H1 (cell line): ENCODE results near the gene SIDT1. TPM values are rescaled to one million over a fixed set of nuclear protein-coding genes. Genes with fewer than 3 reads are reported as not detected.
A peak's percentile ranks its signal among the peaks of the same experiment; 100 is the strongest.

Experiments used
- CTCF ChIA-PET: fragments of 300-600 bp; sonication (Branson Sonifier 250); formaldehyde crosslinking; loops from one replicate; lab custom pipeline; 2021; ENCODE audit not compliant: partially characterized antibody; lab: Charles Lee
- POLR2A ChIA-PET: fragments of 300-600 bp; sonication (Branson Sonifier 250); formaldehyde crosslinking; loops from one replicate; lab custom pipeline; 2021; ENCODE audit warnings: inconsistent platforms; ENCODE audit not compliant: partially characterized antibody; lab: Charles Lee
- DNase-seq, 2 experiments: peaks; one replicate each; pipeline versions ENCODE4 v3.0.0 to v3.0.0-alpha.2; 2010 to 2022; ENCODE audit warnings: low spot score in 2 of 2, low read depth in 1 of 2, mixed read lengths in 1 of 2
- FAIRE-seq: peaks from 2 replicates; lab custom pipeline; 2011; peaks lifted over from hg19 to GRCh38; lab: Jason Lieb, UNC
- H2AFZ ChIP-seq: 2 replicates; pipeline ENCODE4 v1.8.1; 2012; ENCODE audit warnings: low read length, inconsistent platforms
- H2AK5ac ChIP-seq: 2 replicates; pipeline ENCODE4 v1.6.1; 2013; ENCODE audit warnings: low read depth, low read length
- H2BK120ac ChIP-seq: replicated peaks from 2 replicates; pipeline ENCODE3; 2013; ENCODE audit warnings: low read depth, low read length, inconsistent platforms
- H2BK12ac ChIP-seq: 2 replicates; pipeline ENCODE4 v1.6.1; 2013; ENCODE audit warnings: low read depth, low read length
- H2BK15ac ChIP-seq: 2 replicates; pipeline ENCODE4 v1.6.1; 2013; ENCODE audit warnings: low read length
- H2BK20ac ChIP-seq: 2 replicates; pipeline ENCODE4 v1.6.1; 2013; ENCODE audit warnings: low read length
- H2BK5ac ChIP-seq: 2 replicates; pipeline ENCODE4 v1.6.1; 2013; ENCODE audit warnings: low read depth, low read length
- H3K14ac ChIP-seq: 2 replicates; pipeline ENCODE4 v1.6.1; 2013; ENCODE audit warnings: inconsistent platforms; ENCODE audit not compliant: insufficient read length
- H3K18ac ChIP-seq: 2 replicates; pipeline ENCODE4 v1.6.1; 2013; ENCODE audit warnings: low read length; ENCODE audit errors: extremely low read depth
- H3K23ac ChIP-seq: 2 replicates; pipeline ENCODE4 v1.6.1; 2013; ENCODE audit warnings: inconsistent platforms; ENCODE audit not compliant: insufficient read length
- H3K23me2 ChIP-seq: 2 replicates; pipeline ENCODE4 v1.6.1; 2013; ENCODE audit warnings: low read depth, low read length
- H3K27ac ChIP-seq: 2 replicates; pipeline ENCODE4 v1.6.1; 2011; ENCODE audit warnings: low read depth, low read length, inconsistent platforms
- H3K27me3 ChIP-seq, 4 experiments: replicated peaks in 1 of 4; 1 replicate in 1 of 4; 2 replicates in 3 of 4; pipeline versions ENCODE4 v1.6.1 to v1.8.1; 2011 to 2013; ENCODE audit warnings: low read length in 3 of 4, mild to moderate bottlenecking in 3 of 4, inconsistent platforms in 2 of 4, mixed read lengths in 2 of 4, moderate library complexity in 1 of 4; ENCODE audit not compliant: control insufficient read depth in 3 of 4, insufficient read depth in 3 of 4; ENCODE audit errors: extremely low read depth in 1 of 4
- H3K36me3 ChIP-seq, 4 experiments: 2 replicates each; pipeline versions ENCODE4 v1.6.1 to v1.8.1; 2011 to 2013; ENCODE audit warnings: mild to moderate bottlenecking in 4 of 4, low read length in 3 of 4, moderate library complexity in 2 of 4, control low read depth in 1 of 4, inconsistent platforms in 1 of 4; ENCODE audit not compliant: insufficient read depth in 4 of 4, control insufficient read depth in 2 of 4
- H3K4ac ChIP-seq: replicated peaks from 2 replicates; pipeline ENCODE3; 2013; ENCODE audit warnings: low read length, low read depth, mixed read lengths, inconsistent platforms; ENCODE audit not compliant: insufficient read length
- H3K4me1 ChIP-seq, 4 experiments: replicated peaks in 1 of 4; 1 replicate in 1 of 4; 2 replicates in 3 of 4; pipeline versions ENCODE4 v1.6.1 to v1.8.1; 2011 to 2013; ENCODE audit warnings: low read length in 3 of 4, inconsistent platforms in 2 of 4, mixed read lengths in 1 of 4; ENCODE audit not compliant: insufficient read depth in 4 of 4, control insufficient read depth in 3 of 4
- H3K4me2 ChIP-seq, 2 experiments: 2 replicates each; pipeline versions ENCODE4 v1.6.1 to v1.8.1; 2011 to 2013; ENCODE audit warnings: low read depth in 2 of 2, low read length in 2 of 2, control low read depth in 1 of 2, inconsistent platforms in 1 of 2, mild to moderate bottlenecking in 1 of 2; ENCODE audit not compliant: insufficient read depth in 1 of 2
- H3K4me3 ChIP-seq, 4 experiments: fragments of 200-600, 300-600 bp in 1 of 4; sonication (generic), shearing (Covaris generic), sonication (Bioruptor Twin) in 1 of 4; 2 replicates each; pipeline versions ENCODE4 v1.5.1 to v1.8.1; 2011 to 2016; ENCODE audit warnings: low read length in 4 of 4, low read depth in 3 of 4, control low read depth in 2 of 4, inconsistent platforms in 2 of 4, mild to moderate bottlenecking in 2 of 4, mixed read lengths in 1 of 4, moderate library complexity in 1 of 4; ENCODE audit not compliant: insufficient read depth in 2 of 4; ENCODE audit errors: extremely low read depth in 1 of 4
- H3K56ac ChIP-seq: replicated peaks from 2 replicates; pipeline ENCODE3; 2013; ENCODE audit warnings: low read depth, mild to moderate bottlenecking, mixed read lengths, low read length, inconsistent platforms; ENCODE audit not compliant: insufficient read length
- H3K79me1 ChIP-seq: 2 replicates; pipeline ENCODE4 v1.6.1; 2013; ENCODE audit warnings: low read depth, low read length, control low read depth
- H3K79me2 ChIP-seq, 2 experiments: 2 replicates each; pipeline versions ENCODE4 v1.6.1 to v1.8.1; 2012 to 2013; ENCODE audit warnings: low read length in 2 of 2, mild to moderate bottlenecking in 2 of 2, inconsistent platforms in 1 of 2; ENCODE audit not compliant: insufficient read depth in 2 of 2, control insufficient read depth in 1 of 2
- H3K9ac ChIP-seq, 4 experiments: replicated peaks in 1 of 4; 1 replicate in 1 of 4; 2 replicates in 3 of 4; pipeline versions ENCODE4 v1.6.1 to v1.8.1; 2011 to 2013; ENCODE audit warnings: low read depth in 3 of 4, low read length in 3 of 4, control low read depth in 2 of 4, mild to moderate bottlenecking in 2 of 4, moderate library complexity in 2 of 4, inconsistent platforms in 1 of 4; ENCODE audit errors: extremely low read depth in 1 of 4
- H3K9me3 ChIP-seq, 2 experiments: 2 replicates each; pipeline versions ENCODE4 v1.6.1 to v1.8.1; 2012 to 2013; ENCODE audit warnings: mild to moderate bottlenecking in 2 of 2, moderate library complexity in 2 of 2, control low read depth in 1 of 2, inconsistent platforms in 1 of 2, low read depth in 1 of 2, low read length in 1 of 2, mixed read lengths in 1 of 2; ENCODE audit not compliant: insufficient read depth in 2 of 2
- H4K20me1 ChIP-seq, 2 experiments: replicated peaks in 1 of 2; 2 replicates each; pipeline versions ENCODE3 to v1.8.1; 2011 to 2013; ENCODE audit warnings: inconsistent platforms in 2 of 2, low read length in 2 of 2, mild to moderate bottlenecking in 1 of 2; ENCODE audit not compliant: insufficient read depth in 2 of 2, control insufficient read depth in 1 of 2
- H4K5ac ChIP-seq: 2 replicates; pipeline ENCODE4 v1.6.1; 2013; ENCODE audit warnings: low read length, low read depth, mixed read lengths, inconsistent platforms; ENCODE audit not compliant: insufficient read length
- H4K8ac ChIP-seq: 2 replicates; pipeline ENCODE4 v1.8.0; 2013; ENCODE audit warnings: mild to moderate bottlenecking, moderate library complexity, low read length, inconsistent platforms; ENCODE audit not compliant: insufficient read depth; ENCODE audit errors: extremely low read depth
- H4K91ac ChIP-seq: replicated peaks from 2 replicates; pipeline ENCODE3; 2013; ENCODE audit warnings: low read length, mixed read lengths, inconsistent platforms; ENCODE audit not compliant: insufficient read length
- EP300 ChIP-seq, 2 experiments: IDR thresholded peaks; 1 replicate in 1 of 2; 2 replicates in 1 of 2; pipeline ENCODE4 v1.6.1; 2011 to 2012; ENCODE audit warnings: low read depth in 2 of 2, low read length in 2 of 2, mild to moderate bottlenecking in 2 of 2, borderline replicate concordance in 1 of 2, inconsistent platforms in 1 of 2, moderate library complexity in 1 of 2
- HDAC2 ChIP-seq, 2 experiments: fragments of 300-600 bp in 1 of 2; sonication (generic) in 1 of 2; IDR thresholded peaks; 2 replicates each; pipeline ENCODE4 v1.6.1; 2011 to 2012; ENCODE audit warnings: low read depth in 2 of 2, low read length in 2 of 2, mild to moderate bottlenecking in 2 of 2, moderate library complexity in 2 of 2, borderline replicate concordance in 1 of 2, inconsistent platforms in 1 of 2
- RAD21 ChIP-seq, 2 experiments: IDR thresholded peaks in 1 of 2; conservative IDR thresholded peaks in 1 of 2; 2 replicates each; pipeline ENCODE4 v1.6.1; 2011; ENCODE audit warnings: low read depth in 2 of 2, low read length in 2 of 2, improper control_type of control experiment in 1 of 2, inconsistent platforms in 1 of 2, mild to moderate bottlenecking in 1 of 2, moderate library complexity in 1 of 2
- SIN3A ChIP-seq, 2 experiments: IDR thresholded peaks in 1 of 2; conservative IDR thresholded peaks in 1 of 2; 2 replicates each; pipeline ENCODE4 v1.6.1; 2011 to 2012; ENCODE audit warnings: low read length in 2 of 2, improper control_type of control experiment in 1 of 2, low read depth in 1 of 2, mild to moderate bottlenecking in 1 of 2
- TAF1 ChIP-seq: IDR thresholded peaks from 2 replicates; pipeline ENCODE4 v1.6.1; 2011; ENCODE audit warnings: mild to moderate bottlenecking, low read depth, low read length
- WGBS, 2 experiments: shearing (Covaris generic) in 1 of 2; methylation state at CpG; one replicate each; pipeline versions ENCODE4 v1.1.6 to v1.1.7; 2013 to 2015; ENCODE audit warnings: low lambda C conversion rate in 2 of 2, mixed read lengths in 2 of 2, inconsistent platforms in 1 of 2, low coverage in 1 of 2, missing lambda C conversion rate in 1 of 2; ENCODE audit not compliant: insufficient replicate concordance in 2 of 2, insufficient coverage in 1 of 2, insufficient read length in 1 of 2; ENCODE audit errors: extremely low coverage in 1 of 2, missing lambda C conversion rate in 1 of 2; 5-methylcytosine and 5-hydroxymethylcytosine counted together
- polyA plus RNA-seq, 7 experiments: library from polyadenylated mRNA; depleted of rRNA in 3 of 7; stranded (reverse) in 5 of 7; unstranded in 2 of 7; fragments of >200 nt in 5 of 7; fragments of 200-250 nt in 2 of 7; gene quantifications; 1 replicate in 5 of 7; 2 replicates in 1 of 7; 4 replicates in 1 of 7; pipeline versions ENCODE4 v1.2.1 to v1.2.3, GENCODE V29; 2011 to 2013; ENCODE audit warnings: missing spikeins in 2 of 7, mixed read lengths in 2 of 7
- total RNA-seq: library from RNA; stranded (reverse); fragmentation: NEBNext Ultra II Directional; extraction: Animal tissue kit (Norgen Biotek cat#: 25700); gene quantifications from 2 replicates; pipeline ENCODE4 v1.2.1, GENCODE V29; 2021

The SIDT1 gene
- total and polyA plus RNA-seq, 2 of the 8 experiments (the other 6 are each of a cell fraction or from before 2014, with no cell fraction given) = 0.06 TPM; not detected in 1

GRCh38 chr3:113676261-113676660 is 143.9 kb downstream of the SIDT1 start:
- TF ChIP-seq HDAC2 (IDR thresholded peaks at IDR 0.05; ENCODE audit: borderline replicate concordance in 1 of 2, low read depth in 2 of 2, low read length in 2 of 2) = no peak
- TF ChIP-seq TAF1 = no peak
- no peak for TF ChIP-seq SIN3A (conservative IDR thresholded peaks at IDR 0.05 in 1 of 2, IDR thresholded peaks at IDR 0.05 in 1 of 2; ENCODE audit: low read depth in 1 of 2, low read length in 2 of 2)
- no peak for TF ChIP-seq RAD21 (IDR thresholded peaks at IDR 0.05 in 1 of 2, conservative IDR thresholded peaks at IDR 0.05 in 1 of 2; ENCODE audit: low read depth in 2 of 2, low read length in 2 of 2)
- TF ChIP-seq EP300 (IDR thresholded peaks at IDR 0.05; ENCODE audit: borderline replicate concordance in 1 of 2, low read depth in 2 of 2, low read length in 2 of 2) = no peak
- Histone ChIP-seq H4K91ac (no peak overlapping the region), H2AFZ (no peak overlapping the region), H3K27ac (no peak overlapping the region), H3K4me3 (no peak overlapping the region), H3K79me1 (no peaks in the 10 kb centered on the region), H3K18ac (no peak overlapping the region), H3K9me3 (no peaks in the 10 kb centered on the region), H3K9ac (no peak overlapping the region), H2BK15ac (no peak overlapping the region), H4K20me1 (no peaks in the 10 kb centered on the region), H2BK12ac (no peak overlapping the region), H3K36me3 (peaks cover 0 to 5% (median 1%) of the 10 kb centered on the region in 4 experiments; a peak in 3 of 8 replicates), H3K56ac (no peak overlapping the region), H4K5ac (no peak overlapping the region), H3K14ac (no peak overlapping the region), H2BK120ac (no peak overlapping the region), H3K23ac (no peak overlapping the region), H3K4me1 (peaks cover 0 to 4% (median 4%) of the 10 kb centered on the region in 4 experiments; a peak in 2 of 7 replicates), H3K23me2 (no peaks in the 10 kb centered on the region), H2BK5ac (no peak overlapping the region), H2AK5ac (no peak overlapping the region), H3K4me2 (no peak overlapping the region), H3K27me3 (no peaks in the 10 kb centered on the region), H2BK20ac (no peak overlapping the region), H3K4ac (no peak overlapping the region), H4K8ac (no peak overlapping the region), H3K79me2 (peaks cover 0 to 2% of the 10 kb centered on the region in 2 experiments; a peak in 1 of 4 replicates)
- POLR2A ChIA-PET = interaction anchor here (1.2 kb wide), 1 partner anchor 9 kb away, joined by 3 read pairs; no protein-coding TSS in a partner anchor
- DNase-seq (peak in 1 of 2 experiments; percentile 20), FAIRE-seq (no peak)
- 92% methylated on average over 3 of the region's 3 CpGs; no CpG with 5 or more reads in 1 of the 2 experiments for WGBS, 2 experiments
- CTCF ChIA-PET = interaction anchor here (0.8 kb wide), 1 partner anchor 68 kb away, joined by 3 read pairs; no protein-coding TSS in a partner anchor
